Measurements from ENCODE around the gene EMC10.

The EMC10 gene

DNA sequence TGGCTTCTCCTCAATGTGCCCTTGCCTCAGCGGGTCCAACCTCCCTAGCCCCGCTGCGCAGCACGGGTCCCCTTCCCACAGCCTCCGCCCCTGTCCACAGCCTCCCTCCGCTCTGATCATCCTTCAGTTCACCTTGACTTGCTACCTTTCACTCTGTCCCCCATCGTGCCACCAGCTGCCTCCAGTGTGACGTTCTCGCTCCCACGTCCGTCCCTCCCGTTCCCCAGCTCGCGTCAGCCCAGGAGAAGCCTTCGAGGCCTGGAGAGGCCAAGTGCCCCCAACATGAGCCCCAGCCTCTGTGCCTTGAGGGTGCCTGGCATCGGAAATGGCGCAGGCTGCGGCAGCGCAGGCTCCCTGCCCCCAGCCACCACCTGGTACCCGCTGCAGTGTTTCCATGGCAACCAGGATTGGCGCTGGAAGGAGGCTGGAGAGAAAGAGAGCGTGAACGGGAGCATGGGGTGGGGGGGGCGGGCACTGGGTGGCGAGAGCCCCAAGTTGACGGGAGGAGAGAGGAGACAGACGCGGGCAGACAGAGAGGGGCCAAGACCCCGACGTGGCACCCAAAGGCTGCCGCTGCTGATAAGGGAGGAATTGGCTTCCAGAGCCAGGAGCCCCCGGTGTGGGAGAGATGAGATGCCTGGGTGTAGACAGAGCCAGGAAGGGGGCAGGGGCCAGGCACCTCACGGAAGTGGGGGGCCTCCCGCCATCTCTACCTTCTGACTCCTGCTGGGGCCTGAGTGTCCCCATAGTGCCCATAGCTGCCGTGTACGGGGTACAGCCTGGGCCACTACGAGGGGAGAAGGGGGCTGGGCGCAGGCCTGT is 38.2 kb downstream of the EMC10 start:
- no peaks in the 10 kb centered on the region for H3K9me3 Mint-ChIP-seq
- TF ChIP-seq, protein P1, sequence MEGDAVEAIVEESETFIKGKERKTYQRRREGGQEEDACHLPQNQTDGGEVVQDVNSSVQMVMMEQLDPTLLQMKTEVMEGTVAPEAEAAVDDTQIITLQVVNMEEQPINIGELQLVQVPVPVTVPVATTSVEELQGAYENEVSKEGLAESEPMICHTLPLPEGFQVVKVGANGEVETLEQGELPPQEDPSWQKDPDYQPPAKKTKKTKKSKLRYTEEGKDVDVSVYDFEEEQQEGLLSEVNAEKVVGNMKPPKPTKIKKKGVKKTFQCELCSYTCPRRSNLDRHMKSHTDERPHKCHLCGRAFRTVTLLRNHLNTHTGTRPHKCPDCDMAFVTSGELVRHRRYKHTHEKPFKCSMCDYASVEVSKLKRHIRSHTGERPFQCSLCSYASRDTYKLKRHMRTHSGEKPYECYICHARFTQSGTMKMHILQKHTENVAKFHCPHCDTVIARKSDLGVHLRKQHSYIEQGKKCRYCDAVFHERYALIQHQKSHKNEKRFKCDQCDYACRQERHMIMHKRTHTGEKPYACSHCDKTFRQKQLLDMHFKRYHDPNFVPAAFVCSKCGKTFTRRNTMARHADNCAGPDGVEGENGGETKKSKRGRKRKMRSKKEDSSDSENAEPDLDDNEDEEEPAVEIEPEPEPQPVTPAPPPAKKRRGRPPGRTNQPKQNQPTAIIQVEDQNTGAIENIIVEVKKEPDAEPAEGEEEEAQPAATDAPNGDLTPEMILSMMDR (IDR thresholded peaks at IDR 0.05): no peak
- H3K4me1 Mint-ChIP-seq: peaks cover 31% of the 10 kb centered on the region
- H3K4me3 Mint-ChIP-seq: no peak overlapping the region
- H3K27me3 Mint-ChIP-seq (ENCODE audit: low read depth, poor library complexity): peaks cover 6% of the 10 kb centered on the region
- no peak for DNase-seq
- H3K36me3 Mint-ChIP-seq (ENCODE audit: low read depth): peaks cover 6% of the 10 kb centered on the region
- peak overlapping the region; percentile 64 for H3K27ac Mint-ChIP-seq

DNA sequence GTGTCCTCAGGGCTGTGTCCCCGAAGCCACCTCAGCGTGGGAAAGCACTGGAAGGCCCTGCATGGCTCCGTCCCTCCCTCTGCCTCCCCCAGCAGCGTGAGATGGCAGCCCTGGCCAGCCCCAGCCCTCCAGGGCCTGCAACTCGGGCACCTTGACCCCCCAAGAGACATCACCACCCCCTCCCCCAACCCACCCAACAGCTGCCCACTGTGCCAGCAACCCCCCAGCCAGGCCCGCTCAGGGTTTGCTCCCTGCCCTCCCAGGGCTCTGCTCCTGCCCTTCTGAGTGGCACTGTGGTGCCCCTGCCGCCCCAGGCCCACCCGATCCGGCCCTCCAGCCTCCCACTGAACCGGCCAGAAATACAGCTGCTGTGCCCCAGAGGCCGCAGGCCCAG is 38.9 kb downstream of the EMC10 start:
- peaks cover 31% of the 10 kb centered on the region for H3K4me1 Mint-ChIP-seq
- no peak overlapping the region for H3K4me3 Mint-ChIP-seq
- H3K27me3 Mint-ChIP-seq (ENCODE audit: low read depth, poor library complexity): peaks cover 6% of the 10 kb centered on the region
- DNase-seq: no peak
- H3K36me3 Mint-ChIP-seq (ENCODE audit: low read depth): peaks cover 6% of the 10 kb centered on the region
- TF ChIP-seq, protein P1 (IDR thresholded peaks at IDR 0.05): no peak
- no peak overlapping the region for H3K27ac Mint-ChIP-seq
- no peaks in the 10 kb centered on the region for H3K9me3 Mint-ChIP-seq

DNA sequence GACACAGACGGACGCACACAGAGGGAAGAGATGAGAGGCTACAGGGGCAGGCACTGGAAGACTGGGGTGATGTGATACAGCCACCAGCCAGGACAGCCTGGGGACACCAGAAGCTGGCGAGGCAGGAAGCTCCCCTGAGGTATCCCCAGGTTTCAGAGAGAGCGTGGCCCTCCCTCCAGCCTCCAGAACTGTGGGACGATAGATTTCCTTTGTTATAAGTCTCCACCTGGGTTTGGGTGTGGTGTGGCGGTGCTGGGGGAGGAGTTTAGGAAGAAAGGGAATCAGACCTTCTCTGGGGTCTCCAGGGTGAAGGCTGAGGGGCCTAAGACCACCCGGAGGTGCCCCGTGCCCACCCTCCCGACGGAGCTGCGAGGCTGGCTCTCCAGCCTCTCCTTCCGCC is 40.1 kb downstream of the EMC10 start:
- TF ChIP-seq, protein P1 (IDR thresholded peaks at IDR 0.05): no peak
- H3K9me3 Mint-ChIP-seq: no peaks in the 10 kb centered on the region
- no peak overlapping the region for H3K4me3 Mint-ChIP-seq
- no peak for DNase-seq
- H3K27ac Mint-ChIP-seq: no peak overlapping the region
- H3K4me1 Mint-ChIP-seq: peaks cover 21% of the 10 kb centered on the region
- peaks cover 6% of the 10 kb centered on the region for H3K27me3 Mint-ChIP-seq (ENCODE audit: low read depth, poor library complexity)
- peaks cover 6% of the 10 kb centered on the region for H3K36me3 Mint-ChIP-seq (ENCODE audit: low read depth)

DNA sequence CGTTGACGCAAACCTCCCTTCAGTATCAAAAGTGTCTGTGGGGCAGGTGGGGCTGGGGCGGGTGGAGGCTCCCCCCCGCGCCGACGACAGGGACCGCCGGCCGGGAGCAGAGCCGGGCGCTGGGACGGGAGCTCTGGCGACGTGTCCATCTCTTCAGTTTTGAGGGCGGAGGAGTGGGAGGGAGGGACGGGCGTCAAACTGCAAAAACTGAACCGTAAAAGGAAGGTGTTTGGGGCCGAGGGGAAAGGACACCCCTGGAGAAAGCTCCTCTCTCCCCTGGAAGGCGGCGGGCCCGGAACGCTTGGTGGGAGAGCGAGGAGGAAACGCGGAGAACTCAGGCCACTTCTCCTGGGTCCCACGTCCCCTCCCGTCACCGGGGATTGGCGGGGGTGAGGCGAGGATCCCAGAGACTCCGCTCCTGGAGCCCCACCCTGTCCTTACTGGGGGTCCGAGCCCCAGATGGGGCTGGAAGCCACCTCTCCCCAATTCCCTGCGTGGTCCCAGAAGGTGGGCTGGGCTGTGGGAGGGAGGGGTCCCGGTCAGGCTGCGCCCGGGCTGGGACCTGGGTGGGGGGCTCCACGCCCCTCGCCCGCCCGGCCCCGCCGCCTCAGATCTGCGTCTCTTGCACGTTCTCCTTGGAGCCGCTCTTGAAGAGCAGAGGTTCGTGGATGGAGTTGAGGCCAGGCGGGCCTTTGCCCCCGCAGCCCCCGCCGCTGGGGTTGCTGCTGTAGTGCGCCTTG is 40.8 kb downstream of the EMC10 start:
- TF ChIP-seq, protein P1 (IDR thresholded peaks at IDR 0.05): no peak
- no peak for DNase-seq
- no peaks in the 10 kb centered on the region for H3K9me3 Mint-ChIP-seq
- H3K4me3 Mint-ChIP-seq: no peak overlapping the region
- H3K36me3 Mint-ChIP-seq (ENCODE audit: low read depth): peaks cover 6% of the 10 kb centered on the region
- H3K27me3 Mint-ChIP-seq (ENCODE audit: low read depth, poor library complexity): peaks cover 6% of the 10 kb centered on the region
- H3K4me1 Mint-ChIP-seq: peaks cover 15% of the 10 kb centered on the region
- H3K27ac Mint-ChIP-seq: no peak overlapping the region

DNA sequence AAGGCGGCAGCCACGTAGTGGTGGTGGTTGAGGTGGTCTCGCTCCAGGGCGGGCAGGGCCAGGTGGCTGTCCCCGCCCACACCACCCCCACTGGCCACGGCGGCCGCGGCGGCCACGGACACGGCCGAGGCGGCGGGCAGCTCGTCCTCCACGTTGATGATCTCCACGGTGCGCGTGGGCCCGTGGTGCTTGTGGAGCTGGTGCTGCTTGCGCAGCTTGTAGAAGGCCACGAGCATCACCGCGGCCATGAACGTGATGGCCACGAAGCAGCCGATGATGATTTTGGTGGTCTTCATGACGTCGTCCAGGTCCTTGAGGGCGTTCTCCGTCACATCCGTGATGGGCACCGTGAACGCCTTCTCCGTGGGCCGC is 41.4 kb downstream of the EMC10 start:
- DNase-seq: no peak
- no peak overlapping the region for H3K4me3 Mint-ChIP-seq
- H3K27ac Mint-ChIP-seq: no peak overlapping the region
- TF ChIP-seq, protein P1 (IDR thresholded peaks at IDR 0.05): no peak
- peaks cover 6% of the 10 kb centered on the region for H3K27me3 Mint-ChIP-seq (ENCODE audit: low read depth, poor library complexity)
- H3K36me3 Mint-ChIP-seq (ENCODE audit: low read depth): peaks cover 6% of the 10 kb centered on the region
- peaks cover 15% of the 10 kb centered on the region for H3K4me1 Mint-ChIP-seq
- H3K9me3 Mint-ChIP-seq: no peaks in the 10 kb centered on the region

All from nephron progenitor cell (in vitro differentiated cells).